ENCODE data around the gene SAFB. TPM values are rescaled to one million over a fixed set of nuclear protein-coding genes. Genes with fewer than 3 reads are reported as not detected.

The SAFB gene
- total and polyA plus RNA-seq, 2 of the 13 experiments (the other 11 are each of a cell fraction or from before 2014, with no cell fraction given), result 21.0 to 28.4 TPM

GRCh38 chr19:5687360-5688198, 64.7 kb downstream of the SAFB start (continued):
- TF ChIP-seq, protein P1, sequence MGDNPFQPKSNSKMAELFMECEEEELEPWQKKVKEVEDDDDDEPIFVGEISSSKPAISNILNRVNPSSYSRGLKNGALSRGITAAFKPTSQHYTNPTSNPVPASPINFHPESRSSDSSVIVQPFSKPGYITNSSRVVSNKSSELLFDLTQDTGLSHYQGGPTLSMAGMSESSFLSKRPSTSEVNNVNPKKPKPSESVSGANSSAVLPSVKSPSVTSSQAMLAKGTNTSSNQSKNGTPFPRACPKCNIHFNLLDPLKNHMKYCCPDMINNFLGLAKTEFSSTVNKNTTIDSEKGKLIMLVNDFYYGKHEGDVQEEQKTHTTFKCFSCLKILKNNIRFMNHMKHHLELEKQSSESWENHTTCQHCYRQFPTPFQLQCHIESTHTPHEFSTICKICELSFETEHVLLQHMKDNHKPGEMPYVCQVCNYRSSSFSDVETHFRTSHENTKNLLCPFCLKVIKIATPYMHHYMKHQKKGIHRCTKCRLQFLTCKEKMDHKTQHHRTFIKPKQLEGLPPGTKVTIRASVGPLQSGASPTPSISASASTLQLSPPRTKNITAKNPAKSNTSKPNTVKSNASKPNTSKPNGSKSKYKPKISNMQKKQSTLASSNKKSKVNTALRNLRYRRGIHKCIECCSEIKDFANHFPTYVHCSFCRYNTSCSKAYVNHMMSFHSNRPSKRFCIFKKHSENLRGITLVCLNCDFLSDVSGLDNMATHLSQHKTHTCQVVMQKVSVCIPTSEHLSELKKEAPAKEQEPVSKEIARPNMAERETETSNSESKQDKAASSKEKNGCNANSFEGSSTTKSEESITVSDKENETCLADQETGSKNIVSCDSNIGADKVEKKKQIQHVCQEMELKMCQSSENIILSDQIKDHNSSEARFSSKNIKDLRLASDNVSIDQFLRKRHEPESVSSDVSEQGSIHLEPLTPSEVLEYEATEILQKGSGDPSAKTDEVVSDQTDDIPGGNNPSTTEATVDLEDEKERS (CRISPR knock-in tag; IDR thresholded peaks at IDR 0.05), result 0 out of 2 replicates have a peak, but pooled peaks have one; percentile 20
- TF ChIP-seq DDIT3 (CRISPR knock-in tag; IDR thresholded peaks at IDR 0.05) (no peak), ELF3 (CRISPR knock-in tag; IDR thresholded peaks at IDR 0.05) (no peak), ZNF296 (CRISPR knock-in tag; conservative IDR thresholded peaks at IDR 0.05) (no peak), ZNF790 (CRISPR knock-in tag; IDR thresholded peaks at IDR 0.05; ENCODE audit: borderline replicate concordance) (no peak), FLYWCH1 (CRISPR knock-in tag; IDR thresholded peaks at IDR 0.05) (no peak), FOXJ3 (CRISPR knock-in tag; IDR thresholded peaks at IDR 0.05; ENCODE audit: borderline replicate concordance) (no peak), TRIM22 (IDR thresholded peaks at IDR 0.05) (no peak), SCMH1 (CRISPR knock-in tag; IDR thresholded peaks at IDR 0.05; ENCODE audit: borderline replicate concordance) (no peak), HDAC2 (CRISPR knock-in tag; IDR thresholded peaks at IDR 0.05) (no peak), ZNF17 (CRISPR knock-in tag; IDR thresholded peaks at IDR 0.05) (no peak), CTCF (CRISPR knock-in tag; IDR thresholded peaks at IDR 0.05) (no peak), ZNF256 (CRISPR knock-in tag; conservative IDR thresholded peaks at IDR 0.05) (no peak), IRF1 (CRISPR knock-in tag; IDR thresholded peaks at IDR 0.05; ENCODE audit: low read depth) (no peak), FOXO1 (CRISPR knock-in tag; IDR thresholded peaks at IDR 0.05) (no peak), TRIM24 (CRISPR knock-in tag; IDR thresholded peaks at IDR 0.05) (no peak)
- TF ChIP-seq, protein P2, sequence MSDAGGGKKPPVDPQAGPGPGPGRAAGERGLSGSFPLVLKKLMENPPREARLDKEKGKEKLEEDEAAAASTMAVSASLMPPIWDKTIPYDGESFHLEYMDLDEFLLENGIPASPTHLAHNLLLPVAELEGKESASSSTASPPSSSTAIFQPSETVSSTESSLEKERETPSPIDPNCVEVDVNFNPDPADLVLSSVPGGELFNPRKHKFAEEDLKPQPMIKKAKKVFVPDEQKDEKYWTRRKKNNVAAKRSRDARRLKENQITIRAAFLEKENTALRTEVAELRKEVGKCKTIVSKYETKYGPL (CRISPR knock-in tag; IDR thresholded peaks at IDR 0.05), result no peak
